ENCODE measurements around the gene ENTHD1. TPM values are rescaled to one million over a fixed set of nuclear protein-coding genes. Genes with fewer than 3 reads are reported as not detected.

ENTHD1 gene
- total and polyA plus RNA-seq, 9 of the 15 experiments (the other 6 are each of a cell fraction or from before 2014, with no cell fraction given), result 0.13 to 0.98 (median 0.35) TPM

DNA sequence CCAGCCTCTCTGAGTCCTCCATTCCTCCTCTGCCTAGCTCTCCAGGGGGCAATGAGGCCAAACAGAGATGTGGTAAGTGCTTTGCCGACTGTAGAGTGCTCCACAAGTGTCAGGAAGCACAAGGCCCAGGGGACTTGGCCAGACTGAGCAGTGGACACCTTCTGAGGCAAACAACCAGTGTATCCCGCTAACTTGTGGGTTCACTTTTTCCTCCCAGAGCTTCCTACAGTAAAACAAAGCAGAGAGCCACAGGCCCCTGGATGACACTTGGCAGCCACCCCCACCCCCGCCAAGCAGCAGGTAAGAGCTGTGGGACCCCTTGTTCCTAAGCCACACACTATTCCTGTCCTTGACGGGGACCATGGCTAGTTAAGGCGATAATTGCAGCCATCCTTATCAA lies 162.1 kb downstream of the ENTHD1 start (continued):
- TF ChIP-seq, protein P1, sequence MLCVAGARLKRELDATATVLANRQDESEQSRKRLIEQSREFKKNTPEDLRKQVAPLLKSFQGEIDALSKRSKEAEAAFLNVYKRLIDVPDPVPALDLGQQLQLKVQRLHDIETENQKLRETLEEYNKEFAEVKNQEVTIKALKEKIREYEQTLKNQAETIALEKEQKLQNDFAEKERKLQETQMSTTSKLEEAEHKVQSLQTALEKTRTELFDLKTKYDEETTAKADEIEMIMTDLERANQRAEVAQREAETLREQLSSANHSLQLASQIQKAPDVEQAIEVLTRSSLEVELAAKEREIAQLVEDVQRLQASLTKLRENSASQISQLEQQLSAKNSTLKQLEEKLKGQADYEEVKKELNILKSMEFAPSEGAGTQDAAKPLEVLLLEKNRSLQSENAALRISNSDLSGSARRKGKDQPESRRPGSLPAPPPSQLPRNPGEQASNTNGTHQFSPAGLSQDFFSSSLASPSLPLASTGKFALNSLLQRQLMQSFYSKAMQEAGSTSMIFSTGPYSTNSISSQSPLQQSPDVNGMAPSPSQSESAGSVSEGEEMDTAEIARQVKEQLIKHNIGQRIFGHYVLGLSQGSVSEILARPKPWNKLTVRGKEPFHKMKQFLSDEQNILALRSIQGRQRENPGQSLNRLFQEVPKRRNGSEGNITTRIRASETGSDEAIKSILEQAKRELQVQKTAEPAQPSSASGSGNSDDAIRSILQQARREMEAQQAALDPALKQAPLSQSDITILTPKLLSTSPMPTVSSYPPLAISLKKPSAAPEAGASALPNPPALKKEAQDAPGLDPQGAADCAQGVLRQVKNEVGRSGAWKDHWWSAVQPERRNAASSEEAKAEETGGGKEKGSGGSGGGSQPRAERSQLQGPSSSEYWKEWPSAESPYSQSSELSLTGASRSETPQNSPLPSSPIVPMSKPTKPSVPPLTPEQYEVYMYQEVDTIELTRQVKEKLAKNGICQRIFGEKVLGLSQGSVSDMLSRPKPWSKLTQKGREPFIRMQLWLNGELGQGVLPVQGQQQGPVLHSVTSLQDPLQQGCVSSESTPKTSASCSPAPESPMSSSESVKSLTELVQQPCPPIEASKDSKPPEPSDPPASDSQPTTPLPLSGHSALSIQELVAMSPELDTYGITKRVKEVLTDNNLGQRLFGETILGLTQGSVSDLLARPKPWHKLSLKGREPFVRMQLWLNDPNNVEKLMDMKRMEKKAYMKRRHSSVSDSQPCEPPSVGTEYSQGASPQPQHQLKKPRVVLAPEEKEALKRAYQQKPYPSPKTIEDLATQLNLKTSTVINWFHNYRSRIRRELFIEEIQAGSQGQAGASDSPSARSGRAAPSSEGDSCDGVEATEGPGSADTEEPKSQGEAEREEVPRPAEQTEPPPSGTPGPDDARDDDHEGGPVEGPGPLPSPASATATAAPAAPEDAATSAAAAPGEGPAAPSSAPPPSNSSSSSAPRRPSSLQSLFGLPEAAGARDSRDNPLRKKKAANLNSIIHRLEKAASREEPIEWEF (CRISPR knock-in tag; IDR thresholded peaks at IDR 0.05), result no peak
- TF ChIP-seq TBP (optimal IDR thresholded peaks at IDR 0.05; ENCODE audit: low read depth, low read length) (no peak), ZC3H4 (CRISPR knock-in tag; IDR thresholded peaks at IDR 0.05; ENCODE audit: borderline replicate concordance) (no peak), KDM4B (IDR thresholded peaks at IDR 0.05; ENCODE audit: borderline replicate concordance in 2 of 2, low read depth in 1 of 2) (no peak), HSF4 (CRISPR knock-in tag; IDR thresholded peaks at IDR 0.05; ENCODE audit: borderline replicate concordance) (no peak), GATA2 (CRISPR knock-in tag; IDR thresholded peaks at IDR 0.05) (no peak)
- TF ChIP-seq, protein P2, sequence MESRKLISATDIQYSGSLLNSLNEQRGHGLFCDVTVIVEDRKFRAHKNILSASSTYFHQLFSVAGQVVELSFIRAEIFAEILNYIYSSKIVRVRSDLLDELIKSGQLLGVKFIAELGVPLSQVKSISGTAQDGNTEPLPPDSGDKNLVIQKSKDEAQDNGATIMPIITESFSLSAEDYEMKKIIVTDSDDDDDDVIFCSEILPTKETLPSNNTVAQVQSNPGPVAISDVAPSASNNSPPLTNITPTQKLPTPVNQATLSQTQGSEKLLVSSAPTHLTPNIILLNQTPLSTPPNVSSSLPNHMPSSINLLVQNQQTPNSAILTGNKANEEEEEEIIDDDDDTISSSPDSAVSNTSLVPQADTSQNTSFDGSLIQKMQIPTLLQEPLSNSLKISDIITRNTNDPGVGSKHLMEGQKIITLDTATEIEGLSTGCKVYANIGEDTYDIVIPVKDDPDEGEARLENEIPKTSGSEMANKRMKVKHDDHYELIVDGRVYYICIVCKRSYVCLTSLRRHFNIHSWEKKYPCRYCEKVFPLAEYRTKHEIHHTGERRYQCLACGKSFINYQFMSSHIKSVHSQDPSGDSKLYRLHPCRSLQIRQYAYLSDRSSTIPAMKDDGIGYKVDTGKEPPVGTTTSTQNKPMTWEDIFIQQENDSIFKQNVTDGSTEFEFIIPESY (CRISPR knock-in tag; IDR thresholded peaks at IDR 0.05), result peak; percentile 48; the same call in 1 of the 2 replicates

All from K562 (cell line).